Measurements from ENCODE around the gene KCNJ10.
"Not testable (repeated sequence)": the region's sequence is repeated elsewhere in the genome, so short reads cannot be mapped to it uniquely, and the experiment has no call there.

The KCNJ10 gene

GRCh38 chr1:160069460-160070231, at the start of gene KCNJ10:
Gene KCNJ10, minus strand, starts transcription at chr1:160070160. Its CDS starts 27,628 bp downstream, at chr1:160042532.
- DNase-seq = no peak

DNA sequence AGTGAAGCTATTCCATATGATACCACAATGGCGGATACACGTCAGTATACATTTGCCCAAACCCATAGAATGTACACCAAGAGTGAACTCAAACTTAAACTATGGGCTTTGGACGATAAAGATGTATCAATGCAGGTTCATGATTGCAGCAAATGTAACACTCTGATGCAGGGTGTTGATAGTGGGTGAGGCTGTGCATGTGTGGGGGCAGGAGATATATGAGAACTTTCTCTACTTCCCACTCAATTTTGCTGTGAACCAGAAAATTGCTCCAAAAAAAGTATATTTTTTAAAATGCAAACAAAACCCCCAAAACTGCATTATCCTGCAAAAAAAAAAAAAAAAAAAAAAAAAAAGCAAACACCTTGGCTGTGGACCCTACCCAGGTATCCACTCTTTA, 49.0 kb upstream of the KCNJ10 start:
- no peak for DNase-seq

- DNase-seq = no peak
Measured at GRCh38 chr1:160117709-160118183, 47.8 kb upstream of the KCNJ10 start.

DNA sequence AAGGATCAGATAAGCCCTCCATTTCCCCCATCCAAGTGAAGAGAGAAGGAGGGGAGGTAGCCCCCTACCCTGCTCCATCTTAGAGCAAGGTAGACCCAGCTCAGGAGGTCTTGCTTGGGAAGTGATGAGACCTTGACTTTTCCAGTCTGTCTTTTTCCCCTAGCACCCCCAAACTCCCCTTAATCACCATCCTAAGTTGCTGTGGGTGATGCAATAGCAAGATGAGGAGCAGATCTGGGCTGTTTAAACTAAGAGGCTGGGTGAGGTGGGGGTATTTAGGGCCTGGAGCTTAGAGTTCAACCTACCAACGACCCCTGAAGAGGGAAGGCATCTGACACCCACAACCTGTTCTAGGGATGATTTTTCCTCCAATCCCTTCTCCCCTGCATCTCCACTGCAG, 47.3 kb upstream of the KCNJ10 start:
- DNase-seq = no peak

DNA sequence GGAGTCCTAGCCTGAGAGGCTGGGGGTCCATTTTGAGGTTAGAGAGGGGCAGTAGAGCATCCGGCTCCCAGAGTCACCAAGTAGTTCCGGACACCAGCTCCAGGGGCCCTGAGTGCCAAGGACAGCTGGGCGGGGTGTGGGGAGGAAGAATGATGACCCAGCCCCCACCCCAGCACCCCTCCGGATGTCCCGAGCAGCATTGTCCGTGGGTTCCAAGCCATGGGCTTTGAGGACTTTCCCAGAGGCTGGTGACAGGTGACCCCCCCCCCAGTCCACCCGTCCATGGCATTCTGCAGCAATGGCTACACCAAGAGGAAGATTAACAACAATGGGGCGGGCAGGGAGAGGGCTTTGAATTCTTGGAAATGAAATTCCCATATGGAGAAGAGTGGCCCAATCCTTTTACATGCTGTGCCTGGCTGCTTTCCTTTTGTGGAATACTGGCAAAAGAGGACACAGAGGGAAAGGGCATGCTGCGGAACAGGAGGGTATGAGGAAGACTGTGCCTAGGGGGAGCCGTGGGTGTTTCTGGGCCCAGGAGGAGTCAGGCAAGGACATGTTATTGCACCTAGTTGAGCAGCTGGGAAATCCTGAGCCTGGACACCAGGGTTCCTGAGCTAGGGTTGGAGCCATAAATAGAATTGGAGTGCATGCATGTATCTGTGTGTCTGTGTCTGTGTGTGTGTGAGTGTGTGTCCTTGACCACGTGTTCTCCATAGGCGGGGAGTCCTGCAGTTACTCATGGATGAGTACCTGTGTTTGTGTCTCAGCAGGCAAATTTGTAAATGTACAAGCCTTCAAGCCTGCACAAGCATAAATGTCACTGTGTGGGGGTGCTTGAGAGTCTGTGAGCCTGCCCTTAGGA, 46.6 kb upstream of the KCNJ10 start:
- DNase-seq = no peak

DNA sequence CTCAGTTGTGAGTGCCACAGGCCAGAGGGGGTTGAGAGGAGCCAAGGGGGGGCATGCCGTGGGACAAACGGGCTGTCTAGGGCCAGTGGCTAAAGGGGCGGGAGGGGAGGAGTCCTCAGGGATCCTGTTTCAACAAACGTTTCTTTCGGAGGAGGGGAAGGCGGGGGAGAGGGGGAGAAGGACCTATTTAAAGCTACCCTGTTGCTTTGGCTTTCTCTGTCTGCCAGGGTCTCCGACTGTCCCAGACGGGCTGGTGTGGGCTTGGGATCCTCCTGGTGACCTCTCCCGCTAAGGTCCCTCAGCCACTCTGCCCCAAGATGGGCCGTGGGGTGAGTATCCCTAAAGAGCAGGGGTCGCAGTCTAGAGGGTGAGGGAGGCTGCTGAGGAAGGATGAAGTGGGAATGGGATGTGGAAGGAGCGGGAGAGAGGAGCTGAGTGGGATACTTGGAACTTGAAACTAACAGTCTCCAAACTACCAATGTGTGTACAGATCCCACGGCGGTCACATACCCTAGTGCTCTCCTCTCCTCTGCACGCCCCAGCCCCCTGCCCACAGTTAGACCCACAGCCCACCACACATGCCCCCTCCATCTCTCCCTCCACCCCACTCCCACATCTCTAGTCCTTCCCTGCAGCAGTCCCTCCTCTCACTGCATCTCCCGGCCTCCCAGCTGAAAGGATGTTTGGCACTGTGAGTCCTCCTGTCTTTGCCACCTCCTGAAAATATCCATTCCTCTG, 45.8 kb upstream of the KCNJ10 start, which contains the start of gene ATP1A2:
Gene ATP1A2 (plus strand): TSS at position 215 of the 738 bp plus-strand sequence. CDS start 103 bp downstream, at position 318.
- no peak for DNase-seq

DNA sequence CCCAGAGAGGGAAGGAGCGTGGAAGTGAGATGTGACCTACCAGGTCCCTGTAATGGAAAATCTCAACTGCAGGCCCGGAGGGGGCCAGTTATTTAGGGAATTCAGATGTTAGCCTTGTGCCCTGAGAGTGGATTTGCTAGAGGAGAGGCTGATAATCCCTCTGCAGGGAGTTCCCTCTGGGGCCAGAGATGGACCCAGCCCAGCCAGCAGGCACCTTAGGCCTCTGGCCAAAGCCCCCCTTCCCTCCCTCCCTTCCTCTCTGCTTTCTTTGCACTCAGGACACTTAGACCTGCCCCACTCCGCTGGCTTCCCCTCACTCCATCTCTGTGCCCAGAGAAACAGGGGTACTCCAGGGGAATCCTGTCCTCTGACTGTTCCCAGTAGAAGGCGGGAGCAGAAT, 44.1 kb upstream of the KCNJ10 start:
- no peak for DNase-seq

DNA sequence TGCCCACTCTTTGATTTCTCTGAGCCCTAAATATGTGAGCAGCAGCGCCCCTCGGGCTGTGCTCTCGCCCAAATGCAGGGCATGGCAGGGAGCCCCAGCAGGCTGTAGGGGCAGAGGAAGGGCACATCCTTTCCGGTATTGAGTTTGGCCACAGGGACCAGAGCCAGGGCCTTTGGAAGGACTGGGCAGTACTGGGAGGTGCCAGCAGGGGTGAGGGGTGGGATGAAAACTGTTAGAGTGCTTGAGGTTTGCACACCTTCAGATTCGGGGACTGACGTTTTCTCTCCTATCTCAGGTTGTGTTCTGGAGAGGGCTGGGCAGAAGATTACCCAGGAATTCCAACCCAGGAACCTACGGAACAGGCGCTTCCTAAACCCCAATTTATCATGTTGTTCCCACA, 43.4 kb upstream of the KCNJ10 start:
- DNase-seq = no peak

DNA sequence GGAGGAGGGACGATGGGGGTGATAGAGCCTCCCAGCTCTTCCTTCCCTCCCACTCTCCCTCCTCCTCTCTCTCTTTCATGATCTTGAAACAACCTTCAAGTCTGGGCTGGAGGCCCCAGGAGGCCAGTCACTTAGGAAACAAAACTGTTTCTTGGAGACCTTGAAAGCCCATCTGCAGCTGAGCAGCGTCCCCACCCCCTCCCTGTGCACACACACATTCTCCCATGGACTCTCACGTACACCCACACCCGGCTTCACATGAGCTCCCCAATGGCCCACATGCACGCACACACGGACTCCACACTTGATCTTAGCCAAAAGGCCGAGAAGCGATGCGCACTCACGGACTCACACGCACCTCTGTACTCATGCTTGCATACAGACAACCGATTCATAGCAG, 42.4 kb upstream of the KCNJ10 start:
- no peak for DNase-seq

- not testable (repeated sequence) for DNase-seq
Measured at GRCh38 chr1:160111462-160111861, 41.5 kb upstream of the KCNJ10 start.

DNA sequence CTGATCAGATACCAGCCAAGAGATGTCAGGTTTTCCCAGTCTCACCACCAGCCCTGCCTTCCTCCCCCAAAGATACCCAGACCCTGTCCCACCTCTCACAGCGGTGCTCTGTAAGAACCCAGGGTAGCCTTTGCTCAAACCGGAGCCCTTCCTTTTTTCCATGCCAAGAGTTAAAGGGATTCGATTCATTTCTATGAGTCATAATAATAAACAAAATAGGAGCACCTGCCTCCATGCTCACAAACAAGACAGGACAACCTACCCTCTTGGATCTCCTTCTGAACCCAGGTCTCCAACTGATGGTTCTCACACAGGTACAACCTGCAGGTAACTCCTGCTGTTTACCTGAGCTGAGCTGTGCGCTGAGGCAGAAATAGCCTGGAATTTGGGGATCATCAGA, 39.7 kb upstream of the KCNJ10 start:
- no peak for DNase-seq

DNA sequence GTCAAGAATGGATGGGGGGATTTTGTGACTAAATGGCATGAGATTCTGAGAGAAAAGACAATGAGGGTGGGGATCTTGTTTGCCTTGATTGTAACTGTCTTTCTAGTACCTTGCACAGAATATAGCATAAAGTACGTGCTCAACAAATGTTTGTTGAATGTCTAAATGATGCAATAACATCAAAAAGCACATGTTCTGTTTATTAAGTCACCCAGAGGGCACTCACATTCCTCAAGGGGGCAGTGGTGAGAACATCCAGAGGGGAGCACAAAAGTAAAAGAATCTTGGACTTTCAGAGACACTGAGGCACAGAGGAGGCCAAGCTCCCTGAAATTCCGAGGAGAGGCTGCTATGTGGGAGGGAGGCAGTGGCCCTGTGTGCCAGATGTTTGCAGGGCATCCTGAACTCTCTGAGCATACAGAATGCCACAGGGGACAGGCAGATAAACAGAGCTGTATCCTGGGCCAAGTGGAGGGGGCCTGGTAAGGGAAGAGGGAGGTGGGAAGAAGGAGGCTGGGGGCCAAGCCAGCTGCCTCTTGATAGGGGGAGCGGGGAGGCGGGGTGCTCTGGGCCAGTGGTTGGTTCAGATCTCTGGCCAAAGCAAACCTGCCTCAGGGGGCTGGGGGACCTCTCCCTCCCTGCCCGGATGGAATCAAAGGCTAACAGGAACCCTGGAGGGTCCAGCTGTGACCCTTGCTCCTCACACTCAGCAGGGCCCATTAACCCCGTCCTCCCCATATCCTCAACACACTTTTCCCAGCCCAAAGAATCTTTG, 39.1 kb upstream of the KCNJ10 start:
- peak; percentile 5 to 13 for DNase-seq

DNA sequence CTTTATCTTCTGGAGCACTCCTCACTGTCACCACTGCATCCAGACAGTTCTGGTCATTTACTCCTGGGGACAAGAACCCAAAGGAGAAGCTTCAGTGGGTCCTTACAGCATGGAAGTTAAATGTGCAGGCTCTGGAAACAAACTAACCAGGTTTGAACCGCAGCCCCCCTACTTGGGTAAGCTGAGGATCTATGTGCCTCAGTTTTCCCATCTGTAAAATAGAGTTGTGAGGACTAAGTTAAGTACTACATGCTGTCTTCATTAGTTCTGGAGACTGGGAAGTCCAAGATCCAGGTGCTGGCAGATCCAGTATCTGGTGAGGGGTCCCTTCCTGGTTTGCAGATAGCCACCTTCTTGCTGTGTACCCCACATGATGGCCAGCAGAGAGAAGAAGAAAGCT, 37.6 kb upstream of the KCNJ10 start:
- no peak for DNase-seq

DNA sequence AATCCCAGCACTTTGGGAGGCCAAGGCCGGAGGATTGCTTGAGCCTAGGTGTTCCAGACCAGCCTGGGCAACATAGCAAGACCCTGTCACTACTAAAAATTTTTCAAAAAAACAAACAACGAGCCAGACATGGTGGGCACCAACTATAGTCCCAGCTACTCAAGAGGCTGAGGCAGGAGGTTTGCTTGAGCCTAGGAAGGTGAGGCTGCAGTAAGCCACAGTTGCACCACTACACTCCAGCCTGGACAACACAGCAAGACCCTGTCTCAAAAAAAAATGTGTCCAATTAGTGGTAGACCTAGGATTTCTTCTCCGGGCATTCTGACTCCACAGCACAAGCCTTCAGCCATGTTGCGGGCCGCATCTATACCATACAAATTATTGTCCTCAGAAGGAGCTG, 35.2 kb upstream of the KCNJ10 start:
- DNase-seq = no peak

DNA sequence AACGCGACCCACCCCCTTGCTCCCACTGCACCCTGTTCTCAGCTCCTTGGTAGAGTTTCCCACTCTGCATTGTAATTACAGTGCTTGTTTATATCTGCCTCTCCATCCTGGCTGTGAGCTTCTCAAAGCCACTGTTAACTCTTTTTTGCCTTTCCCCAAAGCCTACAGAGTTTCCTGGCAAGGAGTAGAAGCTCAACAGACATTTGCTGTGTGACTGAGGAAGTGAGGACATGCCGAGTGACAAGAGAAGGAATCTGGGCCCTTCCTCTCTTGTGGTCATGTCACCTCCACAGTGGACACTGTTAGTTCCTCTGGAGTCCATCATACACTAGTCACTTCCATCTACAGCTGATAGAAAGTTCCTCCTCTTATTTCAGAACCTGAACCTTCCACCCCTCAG, 34.5 kb upstream of the KCNJ10 start:
- no peak for DNase-seq

DNA sequence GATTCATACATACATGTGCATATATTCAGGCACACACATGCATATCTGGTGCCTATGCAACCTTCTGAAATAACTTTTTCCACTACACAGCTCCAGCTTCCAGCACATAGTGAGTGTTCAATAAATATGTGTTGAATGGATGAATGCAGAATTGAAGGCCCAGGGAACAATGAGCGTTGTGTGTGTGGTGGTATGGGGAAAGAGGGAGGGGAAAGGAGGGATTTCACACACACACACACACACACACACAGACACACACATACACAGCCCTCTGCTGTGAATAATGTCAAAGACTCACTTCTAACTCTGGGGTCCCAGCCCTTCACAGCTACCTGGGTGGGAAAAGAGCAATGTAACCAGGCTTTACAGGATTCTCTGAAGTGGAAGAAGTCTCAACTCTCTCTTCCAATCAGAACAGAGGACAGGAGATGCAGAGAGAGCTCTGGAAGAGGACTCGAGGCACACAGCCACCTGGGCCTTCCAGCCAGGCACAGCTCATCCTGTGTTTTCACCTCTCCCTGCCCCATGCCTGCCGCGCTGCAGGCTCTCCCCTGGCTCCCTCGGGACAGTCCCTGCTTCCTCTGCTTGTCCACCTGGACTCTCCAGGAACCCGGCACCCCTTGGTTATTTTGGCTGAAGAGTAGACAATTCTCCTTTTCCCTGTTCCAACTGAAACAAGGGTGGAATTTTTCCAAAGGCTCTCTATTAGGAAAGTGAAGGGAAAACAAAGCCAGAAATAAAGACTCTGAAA, 33.9 kb upstream of the KCNJ10 start:
- no peak for DNase-seq

- no peak for DNase-seq
Measured at GRCh38 chr1:160101717-160102522, 32.0 kb upstream of the KCNJ10 start.

GRCh38 chr1:160101037-160101716, 31.2 kb upstream of the KCNJ10 start:
- peak; percentile 49 to 82 for DNase-seq

DNA sequence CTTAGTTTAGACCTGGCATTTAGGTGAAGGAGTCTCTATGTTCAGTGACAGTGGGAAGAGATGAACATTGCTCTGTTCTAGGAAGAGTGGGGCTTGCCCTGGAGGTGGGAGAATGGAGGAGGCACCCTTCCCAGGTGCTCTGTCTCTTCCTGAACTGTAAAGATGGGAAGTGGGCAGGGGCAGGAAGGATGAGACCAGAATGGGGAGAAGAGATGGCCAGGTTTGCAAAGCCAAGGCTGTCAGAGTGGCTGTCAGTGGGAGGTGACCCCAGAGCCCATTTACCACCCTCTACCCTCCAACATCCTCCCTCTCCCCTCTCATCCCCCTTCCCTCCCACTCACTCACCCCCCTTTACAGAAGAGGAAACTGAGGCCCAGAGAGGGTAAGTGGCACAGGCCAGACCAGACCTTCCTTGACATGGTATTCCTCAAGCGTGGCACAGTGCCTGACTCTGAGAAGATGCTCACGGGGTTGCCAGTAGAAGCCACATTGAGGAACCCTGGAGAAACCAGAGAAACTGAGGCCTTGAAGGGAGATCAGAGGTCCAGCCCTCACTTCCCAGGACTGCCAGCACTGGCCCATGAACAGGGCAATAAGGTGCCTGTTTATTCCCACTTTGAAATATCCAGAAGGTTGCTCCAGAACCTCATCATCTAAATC, 29.9 kb upstream of the KCNJ10 start:
- no peak for DNase-seq

All from NCI-H524 (cell line).